Stomach (tissue), 4 donors: Measurements from ENCODE around the gene KMT5B.

Experiments
- EP300 ChIP-seq: sonication (generic); formaldehyde crosslinking; IDR thresholded peaks from one replicate; pipeline ENCODE4 v1.6.1; 2017; ENCODE audit warnings: antibody characterized with exemption
- POLR2A ChIP-seq, 4 donors: fragments of 450-650 bp; IDR thresholded peaks; one replicate each; pipeline ENCODE4 v1.6.1; 2016; ENCODE audit warnings: antibody characterized with exemption in 4 of 4, control low read depth in 2 of 4, mild to moderate bottlenecking in 1 of 4, moderate library complexity in 1 of 4
- POLR2AphosphoS5 ChIP-seq, 3 donors: sonication (generic); formaldehyde crosslinking; IDR thresholded peaks; one replicate each; pipeline ENCODE4 v1.6.1; 2016; ENCODE audit warnings: antibody characterized with exemption in 3 of 3
- TF ChIP-seq, protein P1 (sequence below), 7 experiments: fragments of 450-650 bp in 4 of 7; fragments of 200-600 bp in 3 of 7; sonication (generic) in 3 of 7; IDR thresholded peaks; one replicate each; pipeline ENCODE4 v1.5.1; 2016 to 2019; ENCODE audit warnings: antibody characterized with exemption in 7 of 7, control low read depth in 2 of 7, mild to moderate bottlenecking in 1 of 7

DNA sequence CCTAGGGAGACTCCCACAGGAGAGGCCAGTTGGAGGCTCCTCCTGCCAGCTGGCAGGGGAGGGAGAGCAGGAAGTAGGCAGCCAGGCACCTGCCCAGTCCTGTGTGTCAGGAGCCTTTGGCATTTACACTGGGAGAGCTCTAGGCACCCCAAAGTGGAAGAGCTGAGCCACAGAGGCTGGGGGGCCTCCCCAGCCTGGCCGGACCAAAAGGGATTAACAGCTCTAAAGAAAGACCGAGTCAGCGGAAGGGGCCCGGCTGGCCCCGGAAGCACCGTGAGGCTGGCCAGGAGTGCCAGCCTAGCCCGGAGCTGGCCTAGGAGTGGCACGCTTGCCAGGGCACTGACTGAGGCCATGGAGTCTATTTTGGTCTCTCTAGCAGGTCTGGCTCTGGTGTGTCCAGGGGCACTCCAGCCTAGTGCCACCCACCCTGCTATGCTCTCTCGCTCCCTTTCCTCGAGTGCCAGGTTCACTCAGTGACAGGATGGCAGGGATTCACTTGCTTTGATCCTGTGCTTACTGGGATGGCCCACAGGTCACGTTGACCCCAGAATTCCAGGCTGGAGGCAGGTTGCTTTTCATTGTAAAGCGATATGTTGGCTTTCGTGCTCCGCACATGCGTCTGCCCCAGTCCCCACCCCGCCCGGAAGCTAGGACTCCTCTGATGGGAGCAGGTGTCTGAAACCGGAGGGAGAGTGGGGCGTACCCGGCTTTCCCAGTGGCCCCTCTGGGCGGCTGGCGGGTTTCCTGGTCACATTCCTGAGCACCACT lies 3.3 kb upstream of the KMT5B start:
- TF ChIP-seq POLR2AphosphoS5 (IDR thresholded peaks at IDR 0.05) (peak in 2 of 3 donors; percentile 42 to 44), EP300 (no peak), POLR2A (IDR thresholded peaks at IDR 0.05) (no peak)
- TF ChIP-seq, protein P1, sequence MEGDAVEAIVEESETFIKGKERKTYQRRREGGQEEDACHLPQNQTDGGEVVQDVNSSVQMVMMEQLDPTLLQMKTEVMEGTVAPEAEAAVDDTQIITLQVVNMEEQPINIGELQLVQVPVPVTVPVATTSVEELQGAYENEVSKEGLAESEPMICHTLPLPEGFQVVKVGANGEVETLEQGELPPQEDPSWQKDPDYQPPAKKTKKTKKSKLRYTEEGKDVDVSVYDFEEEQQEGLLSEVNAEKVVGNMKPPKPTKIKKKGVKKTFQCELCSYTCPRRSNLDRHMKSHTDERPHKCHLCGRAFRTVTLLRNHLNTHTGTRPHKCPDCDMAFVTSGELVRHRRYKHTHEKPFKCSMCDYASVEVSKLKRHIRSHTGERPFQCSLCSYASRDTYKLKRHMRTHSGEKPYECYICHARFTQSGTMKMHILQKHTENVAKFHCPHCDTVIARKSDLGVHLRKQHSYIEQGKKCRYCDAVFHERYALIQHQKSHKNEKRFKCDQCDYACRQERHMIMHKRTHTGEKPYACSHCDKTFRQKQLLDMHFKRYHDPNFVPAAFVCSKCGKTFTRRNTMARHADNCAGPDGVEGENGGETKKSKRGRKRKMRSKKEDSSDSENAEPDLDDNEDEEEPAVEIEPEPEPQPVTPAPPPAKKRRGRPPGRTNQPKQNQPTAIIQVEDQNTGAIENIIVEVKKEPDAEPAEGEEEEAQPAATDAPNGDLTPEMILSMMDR (IDR thresholded peaks at IDR 0.05): no peak
